Skeletal muscle satellite cell (primary cell): ENCODE results near the gene POLE.

Source experiments
- H3K27me3 ChIP-seq: 2 replicates; pipeline ENCODE4 v1.7.0; 2013; ENCODE audit warnings: low read length; ENCODE audit not compliant: control insufficient read depth, insufficient read depth
- H3K36me3 ChIP-seq: 2 replicates; pipeline ENCODE4 v1.7.0; 2013; ENCODE audit warnings: mild to moderate bottlenecking, control low read depth, low read length; ENCODE audit not compliant: insufficient read depth
- H3K4me1 ChIP-seq: 2 replicates; pipeline ENCODE4 v1.7.0; 2013; ENCODE audit warnings: low read length; ENCODE audit not compliant: control insufficient read depth, insufficient read depth
- H3K4me2 ChIP-seq: 2 replicates; pipeline ENCODE4 v1.7.0; 2013; ENCODE audit warnings: mild to moderate bottlenecking, low read length
- H3K4me3 ChIP-seq: 2 replicates; pipeline ENCODE4 v1.7.0; 2013; ENCODE audit warnings: low read length
- H3K9ac ChIP-seq: 2 replicates; pipeline ENCODE4 v1.7.0; 2013; ENCODE audit warnings: mild to moderate bottlenecking, low read depth, low read length, moderate library complexity
- H3K9me3 ChIP-seq: replicated peaks from 2 replicates; pipeline ENCODE4 v1.7.0; 2013; ENCODE audit warnings: mild to moderate bottlenecking, control low read depth, low read length

Gene POLE

DNA sequence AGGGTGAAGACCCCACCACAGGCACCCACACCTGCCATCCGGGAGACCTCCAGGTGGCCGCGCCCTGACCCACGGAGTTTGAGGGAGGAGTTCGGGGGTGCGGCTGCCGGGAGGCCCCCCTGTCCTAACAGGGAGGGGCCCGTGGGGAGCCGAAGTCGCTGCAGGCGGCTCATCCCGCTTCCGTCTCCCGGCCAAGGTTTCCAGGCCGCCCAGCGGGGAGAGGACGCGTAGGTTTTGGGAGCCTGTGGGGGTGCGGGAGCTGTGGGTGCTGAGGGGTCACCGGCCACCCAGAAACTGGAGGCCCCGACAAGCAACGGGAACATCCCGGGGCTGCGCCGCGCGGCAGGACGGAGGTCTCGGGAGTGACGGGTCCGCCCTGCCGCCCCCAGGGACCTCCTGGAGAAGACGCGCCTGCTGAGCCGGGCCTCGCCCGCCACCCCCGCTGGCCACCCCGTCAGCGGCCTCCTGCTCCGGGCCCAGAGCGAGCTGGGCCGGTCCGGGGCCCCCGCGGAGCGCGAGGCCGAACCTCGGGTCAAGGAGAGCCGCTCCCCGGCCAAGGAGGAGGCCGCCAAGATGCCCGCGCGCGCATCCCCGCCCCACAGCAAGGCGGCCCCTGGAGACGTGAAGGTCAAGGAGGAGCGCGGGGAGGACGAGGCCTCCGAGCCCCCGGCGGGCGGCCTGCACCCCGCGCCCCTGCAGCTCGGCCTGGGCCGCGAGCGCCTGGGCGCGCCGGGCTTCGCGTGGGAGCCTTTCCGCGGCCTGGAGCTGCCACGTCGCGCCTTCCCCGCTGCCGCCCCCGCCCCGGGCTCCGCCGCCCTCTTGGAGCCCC, 104.3 kb downstream of the POLE start:
- Histone ChIP-seq H3K4me2 (no peak overlapping the region), H3K4me1 (no peaks in the 10 kb centered on the region), H3K27me3 (no peaks in the 10 kb centered on the region), H3K4me3 (no peak overlapping the region), H3K9me3 (no peaks in the 10 kb centered on the region), H3K9ac (no peak overlapping the region), H3K36me3 (no peaks in the 10 kb centered on the region)

GRCh38 chr12:132582058-132582420, 105.1 kb downstream of the POLE start:
- Histone ChIP-seq H3K4me2 (no peak overlapping the region), H3K36me3 (no peaks in the 10 kb centered on the region), H3K4me3 (no peak overlapping the region), H3K4me1 (no peaks in the 10 kb centered on the region), H3K9ac (no peak overlapping the region), H3K9me3 (no peaks in the 10 kb centered on the region), H3K27me3 (no peaks in the 10 kb centered on the region)

DNA sequence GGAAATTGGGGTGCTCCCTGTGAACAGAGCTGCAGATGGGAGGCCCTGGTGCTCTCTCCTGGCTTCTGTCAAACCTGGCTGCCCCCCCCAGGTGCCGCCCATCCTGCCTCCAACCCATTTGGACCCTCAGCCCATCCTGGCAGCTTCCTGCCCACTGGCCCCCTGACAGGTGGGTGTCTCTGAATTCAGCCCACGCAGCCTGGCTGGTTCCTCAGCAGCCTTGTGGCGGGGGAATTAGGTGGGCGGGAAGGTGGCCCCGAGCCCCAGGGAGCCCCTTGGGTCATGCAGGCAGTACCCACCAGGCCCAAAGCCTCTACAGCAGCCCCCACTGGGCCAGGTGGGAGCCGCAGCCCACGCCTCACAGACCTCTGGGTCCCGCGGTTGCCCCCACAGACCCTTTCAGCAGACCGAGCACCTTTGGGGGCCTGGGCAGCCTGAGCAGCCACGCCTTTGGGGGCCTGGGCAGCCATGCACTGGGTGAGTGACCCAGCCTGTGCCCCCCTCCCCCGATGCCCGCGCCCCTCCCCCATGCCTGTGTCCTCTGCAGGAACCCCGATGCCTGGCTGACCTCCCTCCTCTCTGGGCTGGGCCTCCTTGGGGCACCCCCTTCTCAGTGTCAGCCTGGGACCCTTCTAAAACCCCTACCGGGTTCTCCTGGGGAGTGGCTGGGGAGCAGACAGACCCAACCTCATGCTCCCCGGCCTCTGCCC, 105.6 kb downstream of the POLE start:
- H3K4me1 ChIP-seq, result no peaks in the 10 kb centered on the region
- no peak overlapping the region for H3K4me3 ChIP-seq
- no peaks in the 10 kb centered on the region for H3K36me3 ChIP-seq
- no peak overlapping the region for H3K4me2 ChIP-seq
- H3K27me3 ChIP-seq, result no peaks in the 10 kb centered on the region
- H3K9ac ChIP-seq, result no peak overlapping the region
- no peaks in the 10 kb centered on the region for H3K9me3 ChIP-seq

DNA sequence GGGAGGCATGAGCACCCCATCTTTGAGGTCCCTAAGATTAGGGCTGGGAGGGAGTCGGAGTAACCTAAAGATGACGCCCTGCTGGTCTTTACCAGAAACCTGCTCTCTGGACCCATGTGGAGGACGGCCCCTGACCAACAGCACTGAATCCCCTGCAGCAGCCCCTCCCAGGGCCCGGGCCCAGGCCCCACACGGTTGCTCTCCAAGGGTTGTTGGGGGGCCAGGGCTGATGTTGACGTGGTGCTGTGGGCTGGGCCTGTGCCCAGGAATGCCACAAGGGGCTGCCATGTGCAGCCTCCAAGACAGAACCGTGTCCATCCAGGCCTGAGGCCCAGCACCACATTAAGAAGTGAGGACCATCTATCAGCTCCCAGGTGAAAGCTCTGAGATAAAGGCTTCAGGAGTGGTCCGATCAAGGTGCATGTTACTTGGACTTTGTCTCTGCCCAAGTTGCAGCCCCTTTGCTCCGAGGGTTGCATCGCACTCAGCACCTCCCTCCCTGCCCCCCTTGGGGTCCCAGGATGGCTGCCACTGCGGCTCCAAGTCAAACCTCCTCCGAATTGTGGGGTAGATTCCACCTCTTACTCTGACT, 106.3 kb downstream of the POLE start:
- no peaks in the 10 kb centered on the region for H3K4me1 ChIP-seq
- no peak overlapping the region for H3K9ac ChIP-seq
- no peak overlapping the region for H3K4me2 ChIP-seq
- H3K27me3 ChIP-seq, result no peaks in the 10 kb centered on the region
- no peak overlapping the region for H3K4me3 ChIP-seq
- H3K36me3 ChIP-seq, result no peaks in the 10 kb centered on the region
- no peaks in the 10 kb centered on the region for H3K9me3 ChIP-seq

DNA sequence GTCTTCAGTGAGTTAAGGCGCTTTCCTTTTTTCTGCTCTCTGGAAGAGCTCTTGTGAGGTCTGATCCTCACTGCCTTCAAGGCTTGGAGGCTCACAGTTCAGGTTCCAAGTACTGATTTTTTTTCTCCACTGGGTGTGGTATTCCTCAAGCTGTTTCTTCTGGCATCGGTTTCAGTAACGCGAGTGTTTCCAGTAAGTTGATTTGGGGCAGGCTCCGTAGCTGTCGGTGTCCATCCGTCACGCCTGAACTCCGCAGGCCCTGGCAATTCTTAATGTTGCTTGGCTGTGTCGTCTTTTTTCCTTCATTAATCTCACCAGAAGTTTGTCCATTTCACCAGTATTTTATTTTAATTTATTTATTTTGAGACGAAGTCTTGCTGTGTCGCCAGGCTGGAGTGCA, 107.4 kb downstream of the POLE start:
- no peak overlapping the region for H3K4me3 ChIP-seq
- no peaks in the 10 kb centered on the region for H3K9me3 ChIP-seq
- no peaks in the 10 kb centered on the region for H3K4me1 ChIP-seq
- H3K27me3 ChIP-seq, result no peaks in the 10 kb centered on the region
- no peak overlapping the region for H3K4me2 ChIP-seq
- H3K36me3 ChIP-seq, result no peaks in the 10 kb centered on the region
- H3K9ac ChIP-seq, result no peak overlapping the region

- Histone ChIP-seq H3K9ac (no peak overlapping the region), H3K27me3 (no peaks in the 10 kb centered on the region), H3K36me3 (no peaks in the 10 kb centered on the region), H3K4me1 (no peaks in the 10 kb centered on the region), H3K4me3 (no peak overlapping the region), H3K4me2 (no peak overlapping the region), H3K9me3 (no peaks in the 10 kb centered on the region)
These were observed 108.3 kb downstream of the POLE start for GRCh38 chr12:132578826-132579225.

DNA sequence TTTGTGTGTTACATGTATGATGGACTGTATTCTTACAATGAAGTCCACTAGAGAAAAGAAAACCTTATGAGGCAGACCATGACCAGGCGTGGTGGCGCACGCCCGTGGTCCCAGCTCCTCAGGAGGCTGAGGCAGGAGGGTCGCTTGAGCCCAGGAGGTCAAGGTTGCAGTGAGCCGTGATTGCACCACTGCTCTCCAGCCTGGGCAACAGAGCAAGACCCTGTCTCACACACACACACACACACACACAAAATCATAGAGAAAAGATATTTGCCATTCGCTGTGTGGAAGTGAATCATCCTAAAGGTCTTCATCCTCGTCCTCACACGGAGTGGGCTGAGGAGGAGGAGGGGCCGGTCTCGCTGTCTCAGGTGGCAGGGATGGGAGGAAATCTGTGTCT, 109.0 kb downstream of the POLE start:
- Histone ChIP-seq H3K4me3 (no peak overlapping the region), H3K36me3 (no peaks in the 10 kb centered on the region)

DNA sequence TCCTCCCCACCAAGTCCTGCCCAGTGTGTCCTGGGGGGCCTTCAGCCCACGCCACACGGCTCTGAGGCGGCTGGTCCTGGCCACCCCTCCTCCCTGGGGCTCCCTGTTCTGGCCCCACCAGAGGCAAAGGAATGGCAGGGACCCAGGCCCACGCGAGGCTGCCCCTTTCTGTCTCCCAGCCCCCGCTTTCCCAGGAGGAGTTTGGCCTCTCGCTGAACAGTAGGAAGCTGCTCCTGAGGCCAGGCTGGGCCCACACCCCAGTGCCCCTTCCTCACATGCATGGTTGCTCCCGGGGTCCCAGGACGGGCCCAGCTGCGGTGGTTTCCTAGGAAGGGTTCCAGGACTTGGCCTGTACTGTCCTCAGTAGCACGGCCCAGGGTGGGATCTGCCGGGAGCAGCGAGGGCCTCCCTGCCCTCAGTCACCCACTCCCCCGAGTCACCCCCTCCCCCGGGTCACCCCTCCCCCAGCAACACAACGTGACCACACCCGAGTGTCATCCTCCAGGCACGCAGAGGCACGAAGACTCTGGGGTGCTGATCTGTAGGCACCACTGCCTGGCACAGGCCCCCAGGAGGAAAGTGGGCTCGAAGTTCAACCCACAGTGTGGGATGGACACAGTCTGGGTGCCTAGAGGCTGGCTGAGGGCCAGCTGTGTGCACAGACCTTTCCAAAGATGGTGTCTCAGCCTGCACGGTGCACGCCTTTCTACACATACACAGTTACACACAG, 109.8 kb downstream of the POLE start:
- Histone ChIP-seq H3K4me2 (no peak overlapping the region), H3K27me3 (no peaks in the 10 kb centered on the region), H3K4me3 (no peak overlapping the region), H3K9me3 (no peaks in the 10 kb centered on the region), H3K36me3 (no peaks in the 10 kb centered on the region), H3K4me1 (no peaks in the 10 kb centered on the region), H3K9ac (no peak overlapping the region)

More for the DNA sequence above, 109.0 kb downstream of the POLE start:
- H3K9ac ChIP-seq, result no peak overlapping the region
- no peaks in the 10 kb centered on the region for H3K4me1 ChIP-seq
- no peaks in the 10 kb centered on the region for H3K27me3 ChIP-seq
- no peak overlapping the region for H3K4me2 ChIP-seq
- no peaks in the 10 kb centered on the region for H3K9me3 ChIP-seq

- no peaks in the 10 kb centered on the region for H3K27me3 ChIP-seq
- H3K4me3 ChIP-seq, result no peak overlapping the region
- H3K9ac ChIP-seq, result no peak overlapping the region
- no peaks in the 10 kb centered on the region for H3K36me3 ChIP-seq
- H3K4me2 ChIP-seq, result no peak overlapping the region
- no peaks in the 10 kb centered on the region for H3K4me1 ChIP-seq
- no peaks in the 10 kb centered on the region for H3K9me3 ChIP-seq
These were observed 110.4 kb downstream of the POLE start for GRCh38 chr12:132576701-132577100.

DNA sequence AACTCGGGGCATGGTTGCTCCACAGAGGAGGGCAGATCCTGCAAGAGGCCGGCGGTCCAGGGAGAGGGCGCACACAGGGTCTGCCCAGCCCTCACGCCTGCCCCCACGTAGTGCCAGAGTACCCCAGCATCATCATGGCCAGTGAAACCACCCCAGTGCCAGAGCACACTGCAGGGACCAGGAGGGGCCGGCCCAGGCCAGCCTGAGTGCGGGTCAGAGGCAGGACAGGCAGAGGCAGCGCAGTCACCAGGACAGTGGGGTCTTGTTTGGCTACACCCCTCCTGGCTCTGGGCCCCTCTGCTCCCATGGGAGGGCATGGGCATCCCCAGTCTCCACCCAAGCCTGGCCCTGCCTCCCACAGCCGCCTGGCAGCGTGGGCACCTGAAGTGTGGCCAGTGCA, 111.5 kb downstream of the POLE start:
- H3K4me1 ChIP-seq, result no peaks in the 10 kb centered on the region
- H3K36me3 ChIP-seq, result no peaks in the 10 kb centered on the region

DNA sequence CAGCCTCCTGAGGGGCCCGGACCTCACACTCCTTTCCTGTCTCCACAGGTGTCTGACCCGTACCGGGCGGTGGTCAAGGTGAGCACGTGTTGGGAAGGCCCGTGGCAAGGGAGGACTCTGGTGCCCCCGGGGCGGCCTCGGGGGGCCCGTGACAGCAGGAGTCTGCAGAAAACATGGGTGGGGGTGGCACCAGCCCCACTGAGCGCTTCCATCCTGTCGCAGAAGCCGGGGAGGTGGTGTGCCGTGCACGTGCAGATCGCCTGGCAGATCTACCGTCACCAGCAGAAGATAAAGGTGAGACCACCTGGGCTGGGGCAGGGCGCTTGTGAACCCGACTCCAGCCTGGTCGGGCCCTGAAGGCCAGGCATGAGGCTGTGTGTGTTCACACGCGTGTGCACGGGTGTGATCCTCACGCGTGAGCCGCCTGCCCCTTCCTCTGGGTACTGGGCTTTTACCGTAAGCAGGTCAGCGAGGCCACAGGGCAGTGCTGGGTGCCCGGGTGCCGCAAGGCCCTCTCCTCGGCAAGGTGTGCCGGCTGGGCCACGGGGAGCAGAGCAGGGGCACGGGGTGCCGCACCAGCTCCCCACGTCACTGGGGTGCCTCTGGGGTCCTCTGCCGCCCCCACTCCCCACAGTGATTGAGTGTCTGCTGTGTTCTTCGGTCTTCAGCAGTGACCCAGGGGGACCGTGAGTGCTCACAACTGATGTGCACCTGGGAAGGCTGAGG, 112.7 kb downstream of the POLE start:
- Histone ChIP-seq H3K9ac (no peak overlapping the region), H3K4me2 (no peak overlapping the region), H3K36me3 (no peaks in the 10 kb centered on the region), H3K27me3 (no peaks in the 10 kb centered on the region), H3K4me1 (no peaks in the 10 kb centered on the region), H3K9me3 (no peaks in the 10 kb centered on the region), H3K4me3 (no peak overlapping the region)

More for the DNA sequence above, 111.5 kb downstream of the POLE start:
- Histone ChIP-seq H3K9me3 (no peaks in the 10 kb centered on the region), H3K4me3 (no peak overlapping the region), H3K9ac (no peak overlapping the region), H3K4me2 (no peak overlapping the region), H3K27me3 (no peaks in the 10 kb centered on the region)
